MM.1S (cell line): ENCODE data around the gene ASXL1.

Experiments
- DNase-seq: peaks from one replicate; pipeline ENCODE4 v3.0.0-alpha.2; 2015
- H2AFZ ChIP-seq: fragments of 300-600 bp; sonication (generic); 2 replicates; pipeline ENCODE4 v1.6.0; 2016; ENCODE audit warnings: antibody characterized with exemption, low read length
- H3F3A ChIP-seq: fragments of 300-600 bp; sonication (generic); 2 replicates; pipeline ENCODE4 v1.6.1; 2016; ENCODE audit warnings: mild to moderate bottlenecking, antibody characterized with exemption, low read length, moderate library complexity, mixed read lengths; ENCODE audit not compliant: insufficient read depth
- H3K27ac ChIP-seq: fragments of 300-600 bp; sonication (generic); 2 replicates; pipeline ENCODE4 v1.5.1; 2016; ENCODE audit warnings: mild to moderate bottlenecking, low read length
- H3K27me3 ChIP-seq: fragments of 300-600 bp; sonication (generic); replicated peaks from 2 replicates; pipeline ENCODE4 v1.6.0; 2016; ENCODE audit warnings: low read length; ENCODE audit not compliant: insufficient read depth
- H3K36me3 ChIP-seq: fragments of 300-600 bp; sonication (generic); replicated peaks from 2 replicates; pipeline ENCODE4 v1.6.1; 2016; ENCODE audit warnings: mild to moderate bottlenecking, low read length, mixed read lengths; ENCODE audit not compliant: insufficient read depth
- H3K4me1 ChIP-seq: fragments of 300-600 bp; sonication (generic); 2 replicates; pipeline ENCODE4 v1.6.1; 2016; ENCODE audit warnings: low read length, mixed read lengths
- H3K4me2 ChIP-seq: fragments of 300-600 bp; sonication (generic); 2 replicates; pipeline ENCODE4 v1.6.0; 2016; ENCODE audit warnings: low read depth, low read length
- H3K4me3 ChIP-seq: fragments of 300-600 bp; sonication (generic); 2 replicates; pipeline ENCODE4 v1.5.1; 2016; ENCODE audit warnings: low read length, mixed read lengths
- H3K79me2 ChIP-seq: fragments of 300-600 bp; sonication (generic); 2 replicates; pipeline ENCODE4 v1.6.1; 2016; ENCODE audit warnings: mixed run types, low read length, mixed read lengths
- H3K9ac ChIP-seq: fragments of 300-600 bp; sonication (generic); 2 replicates; pipeline ENCODE4 v1.6.1; 2016; ENCODE audit warnings: low read length, mixed read lengths
- H3K9me2 ChIP-seq: fragments of 300-600 bp; sonication (generic); replicated peaks from 2 replicates; pipeline ENCODE4 v1.6.1; 2016; ENCODE audit warnings: mild to moderate bottlenecking, low read length, mixed read lengths; ENCODE audit not compliant: insufficient read depth
- H3K9me3 ChIP-seq: fragments of 300-600 bp; sonication (generic); replicated peaks from 2 replicates; pipeline ENCODE4 v1.6.1; 2016; ENCODE audit warnings: mild to moderate bottlenecking, low read length, mixed read lengths; ENCODE audit not compliant: insufficient read depth
- H4K20me1 ChIP-seq: fragments of 300-600 bp; sonication (generic); 2 replicates; pipeline ENCODE4 v1.6.1; 2016; ENCODE audit warnings: mild to moderate bottlenecking, low read length, moderate library complexity, mixed read lengths; ENCODE audit not compliant: insufficient read depth
- EZH2 ChIP-seq: fragments of 300-600 bp; sonication (generic); optimal IDR thresholded peaks from 2 replicates; pipeline ENCODE3; 2017; ENCODE audit warnings: low read depth, mild to moderate bottlenecking, antibody characterized with exemption, low read length, mixed read lengths
- EZH2phosphoT487 ChIP-seq: fragments of 300-600 bp; sonication (generic); IDR thresholded peaks from 2 replicates; pipeline ENCODE4 v1.6.1; 2018; ENCODE audit warnings: antibody characterized with exemption, low read length
- TF ChIP-seq, protein P1 (sequence below): fragments of 300-600 bp; sonication (generic); IDR thresholded peaks from 2 replicates; pipeline ENCODE4 v1.5.1; 2016; ENCODE audit warnings: antibody characterized with exemption, low read length, mixed read lengths

Gene ASXL1

DNA sequence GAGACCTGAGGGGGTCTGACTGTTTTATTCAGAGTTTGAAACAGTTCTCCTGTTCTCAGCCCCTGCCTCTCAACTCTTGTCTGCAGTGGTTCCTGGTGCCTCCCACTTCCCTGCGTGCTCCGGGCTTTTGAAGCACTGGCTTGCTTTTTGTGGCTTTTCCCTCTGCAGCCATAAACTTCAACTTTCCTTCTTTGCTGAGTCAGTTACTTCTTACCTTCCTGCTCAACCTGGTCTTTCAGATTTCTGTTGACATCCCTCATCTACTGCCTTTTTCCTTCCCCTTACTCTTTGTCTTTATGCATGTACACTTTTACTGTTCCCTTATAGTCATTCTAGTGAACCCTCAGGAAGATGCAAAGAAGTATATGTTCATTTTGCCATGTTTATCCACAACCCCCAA is 57.4 kb downstream of the ASXL1 start:
- H4K20me1 ChIP-seq: no peaks in the 10 kb centered on the region; the same call in 1 of the 2 replicates
- H3K4me1 ChIP-seq: no peaks in the 10 kb centered on the region
- H3F3A ChIP-seq: peaks cover 2% of the 10 kb centered on the region; the same call in 1 of the 2 replicates
- H2AFZ ChIP-seq: no peak overlapping the region
- H3K9me3 ChIP-seq: no peaks in the 10 kb centered on the region
- TF ChIP-seq EZH2 (no peak), EZH2phosphoT487 (no peak)
- TF ChIP-seq, protein P1, sequence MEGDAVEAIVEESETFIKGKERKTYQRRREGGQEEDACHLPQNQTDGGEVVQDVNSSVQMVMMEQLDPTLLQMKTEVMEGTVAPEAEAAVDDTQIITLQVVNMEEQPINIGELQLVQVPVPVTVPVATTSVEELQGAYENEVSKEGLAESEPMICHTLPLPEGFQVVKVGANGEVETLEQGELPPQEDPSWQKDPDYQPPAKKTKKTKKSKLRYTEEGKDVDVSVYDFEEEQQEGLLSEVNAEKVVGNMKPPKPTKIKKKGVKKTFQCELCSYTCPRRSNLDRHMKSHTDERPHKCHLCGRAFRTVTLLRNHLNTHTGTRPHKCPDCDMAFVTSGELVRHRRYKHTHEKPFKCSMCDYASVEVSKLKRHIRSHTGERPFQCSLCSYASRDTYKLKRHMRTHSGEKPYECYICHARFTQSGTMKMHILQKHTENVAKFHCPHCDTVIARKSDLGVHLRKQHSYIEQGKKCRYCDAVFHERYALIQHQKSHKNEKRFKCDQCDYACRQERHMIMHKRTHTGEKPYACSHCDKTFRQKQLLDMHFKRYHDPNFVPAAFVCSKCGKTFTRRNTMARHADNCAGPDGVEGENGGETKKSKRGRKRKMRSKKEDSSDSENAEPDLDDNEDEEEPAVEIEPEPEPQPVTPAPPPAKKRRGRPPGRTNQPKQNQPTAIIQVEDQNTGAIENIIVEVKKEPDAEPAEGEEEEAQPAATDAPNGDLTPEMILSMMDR: no peak
- H3K79me2 ChIP-seq: peaks cover 77% of the 10 kb centered on the region
- no peaks in the 10 kb centered on the region for H3K27me3 ChIP-seq
- no peak for DNase-seq
- no peak overlapping the region for H3K4me3 ChIP-seq
- H3K36me3 ChIP-seq: no peaks in the 10 kb centered on the region
- H3K9me2 ChIP-seq: no peaks in the 10 kb centered on the region
- no peak overlapping the region for H3K27ac ChIP-seq
- H3K9ac ChIP-seq: no peak overlapping the region
- no peak overlapping the region for H3K4me2 ChIP-seq

DNA sequence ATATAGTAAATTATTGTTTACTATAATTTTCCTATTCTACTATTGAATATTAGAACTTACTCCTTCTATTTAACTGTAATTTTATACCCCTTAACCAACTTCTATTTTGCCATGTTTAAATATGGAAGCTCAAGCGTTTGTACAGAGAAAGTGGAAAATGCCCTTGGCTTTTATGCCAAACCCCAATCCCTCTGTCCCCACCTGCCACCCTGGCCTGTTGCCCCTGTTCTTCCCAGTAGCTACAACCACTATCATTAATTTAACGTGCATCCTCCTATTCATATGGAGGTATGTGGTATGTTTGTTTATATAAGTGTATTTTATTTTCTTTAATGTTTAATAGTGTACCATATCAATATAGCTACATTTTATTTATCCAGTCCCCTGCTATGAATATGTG is 58.1 kb downstream of the ASXL1 start:
- H3K9me3 ChIP-seq: no peaks in the 10 kb centered on the region
- H3F3A ChIP-seq: peaks cover 2% of the 10 kb centered on the region; the same call in 1 of the 2 replicates
- H3K36me3 ChIP-seq: no peaks in the 10 kb centered on the region
- H4K20me1 ChIP-seq: no peaks in the 10 kb centered on the region; the same call in 1 of the 2 replicates
- no peak overlapping the region for H3K27ac ChIP-seq
- no peaks in the 10 kb centered on the region for H3K9me2 ChIP-seq
- no peak overlapping the region for H2AFZ ChIP-seq
- TF ChIP-seq EZH2 (no peak), EZH2phosphoT487 (no peak)
- TF ChIP-seq, protein P1: no peak
- H3K4me2 ChIP-seq: no peak overlapping the region
- H3K9ac ChIP-seq: no peak overlapping the region
- H3K4me3 ChIP-seq: no peak overlapping the region
- no peak for DNase-seq
- no peaks in the 10 kb centered on the region for H3K27me3 ChIP-seq
- H3K79me2 ChIP-seq: peaks cover 79% of the 10 kb centered on the region
- no peaks in the 10 kb centered on the region for H3K4me1 ChIP-seq

DNA sequence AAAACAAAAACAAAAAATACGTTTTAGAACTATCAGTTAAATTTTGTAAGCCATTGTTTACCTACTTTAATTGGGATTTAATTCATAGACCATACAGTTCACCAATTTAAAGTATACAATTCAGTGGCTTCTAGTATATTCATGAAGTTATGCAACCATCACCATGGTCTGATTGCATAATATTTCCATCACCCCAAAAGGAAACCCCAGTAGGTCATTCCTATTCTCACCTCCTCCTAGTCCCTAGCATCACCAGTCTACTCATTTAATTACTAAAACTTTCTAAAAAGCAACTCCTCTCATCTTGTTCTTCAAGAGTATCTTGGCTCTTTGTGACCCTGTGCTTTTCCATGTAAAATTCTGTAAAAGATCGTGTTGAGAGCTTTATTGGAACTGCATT is 60.2 kb downstream of the ASXL1 start:
- no peaks in the 10 kb centered on the region for H3K9me2 ChIP-seq
- H3K27me3 ChIP-seq: no peaks in the 10 kb centered on the region
- peaks cover 2% of the 10 kb centered on the region; the same call in 1 of the 2 replicates for H3F3A ChIP-seq
- no peak overlapping the region for H3K9ac ChIP-seq
- H3K36me3 ChIP-seq: no peaks in the 10 kb centered on the region
- no peak for DNase-seq
- TF ChIP-seq, protein P1: no peak
- TF ChIP-seq EZH2 (no peak), EZH2phosphoT487 (no peak)
- no peaks in the 10 kb centered on the region for H3K4me1 ChIP-seq
- peaks cover 77% of the 10 kb centered on the region for H3K79me2 ChIP-seq
- H3K27ac ChIP-seq: no peak overlapping the region
- no peaks in the 10 kb centered on the region for H3K9me3 ChIP-seq
- no peak overlapping the region for H3K4me2 ChIP-seq
- no peak overlapping the region for H2AFZ ChIP-seq
- no peak overlapping the region for H3K4me3 ChIP-seq
- no peaks in the 10 kb centered on the region; the same call in 1 of the 2 replicates for H4K20me1 ChIP-seq
